CD8-positive, alpha-beta memory T cell (primary cell): ENCODE results near the gene ZNF735. TPM values are rescaled to one million over a fixed set of nuclear protein-coding genes. Genes with fewer than 3 reads are reported as not detected.
"Not testable (repeated sequence)": the region's sequence is repeated elsewhere in the genome, so short reads cannot be mapped to it uniquely, and the experiment has no call there.

ENCODE experiments used
- CTCF ChIA-PET: fragments of 350-600 bp; sonication (Branson Sonifier 250); formaldehyde crosslinking; loops from one replicate; lab custom pipeline; 2021; ENCODE audit warnings: antibody characterized with exemption; lab: Charles Lee
- POLR2A ChIA-PET: fragments of 350-600 bp; sonication (Branson Sonifier 250); formaldehyde crosslinking; loops from one replicate; lab custom pipeline; 2021; ENCODE audit warnings: antibody characterized with exemption; lab: Charles Lee
- DNase-seq, 5 donors: peaks; one replicate each; pipeline versions ENCODE4 v3.0.0 to v3.0.0-alpha.2; 2020 to 2022; ENCODE audit warnings: mixed read lengths in 1 of 5
- H3K27ac ChIP-seq: one replicate; pipeline ENCODE4 v1.7.0; 2013; ENCODE audit warnings: low read depth, mild to moderate bottlenecking, low read length, moderate library complexity
- H3K27me3 ChIP-seq: 2 replicates; pipeline ENCODE4 v1.7.0; 2013; ENCODE audit warnings: low read length, mild to moderate bottlenecking; ENCODE audit not compliant: insufficient read depth, poor library complexity, severe bottlenecking
- H3K36me3 ChIP-seq: 2 replicates; pipeline ENCODE4 v1.7.0; 2013; ENCODE audit warnings: mild to moderate bottlenecking, low read length, moderate library complexity; ENCODE audit not compliant: insufficient read depth
- H3K4me1 ChIP-seq: 2 replicates; pipeline ENCODE4 v1.7.0; 2013; ENCODE audit warnings: mild to moderate bottlenecking, low read length, moderate library complexity; ENCODE audit not compliant: insufficient read depth
- H3K4me3 ChIP-seq: 2 replicates; pipeline ENCODE4 v1.7.0; 2013; ENCODE audit warnings: mild to moderate bottlenecking, low read length
- H3K9me3 ChIP-seq: 2 replicates; pipeline ENCODE4 v1.7.0; 2013; ENCODE audit warnings: mild to moderate bottlenecking, low read length
- H3K27ac Mint-ChIP-seq, 8 donors: one replicate each; pipeline ENCODE4 v1.8.0; 2020 to 2021; ENCODE audit warnings: mixed read lengths in 8 of 8, mild to moderate bottlenecking in 6 of 8, inconsistent platforms in 3 of 8, moderate library complexity in 3 of 8
- H3K27me3 Mint-ChIP-seq, 2 donors: one replicate each; pipeline ENCODE4 v1.8.0; 2020 to 2021; ENCODE audit warnings: mixed read lengths in 2 of 2, mild to moderate bottlenecking in 1 of 2, moderate library complexity in 1 of 2
- H3K36me3 Mint-ChIP-seq, 3 donors: one replicate each; pipeline ENCODE4 v1.8.0; 2020 to 2021; ENCODE audit warnings: mixed read lengths in 3 of 3, inconsistent platforms in 1 of 3, mild to moderate bottlenecking in 1 of 3
- H3K4me1 Mint-ChIP-seq, 3 donors: one replicate each; pipeline ENCODE4 v1.8.0; 2020 to 2021; ENCODE audit warnings: mixed read lengths in 3 of 3, inconsistent platforms in 1 of 3, mild to moderate bottlenecking in 1 of 3
- H3K4me3 Mint-ChIP-seq, 7 donors: one replicate each; pipeline ENCODE4 v1.8.0; 2020 to 2021; ENCODE audit warnings: mixed read lengths in 7 of 7, mild to moderate bottlenecking in 6 of 7, moderate library complexity in 4 of 7, inconsistent platforms in 2 of 7
- H3K9me3 Mint-ChIP-seq, 5 donors: one replicate each; pipeline ENCODE4 v1.8.0; 2020 to 2022; ENCODE audit warnings: mixed read lengths in 5 of 5, mild to moderate bottlenecking in 3 of 5, moderate library complexity in 2 of 5, inconsistent platforms in 1 of 5
- polyA plus RNA-seq: library from polyadenylated mRNA; unstranded; fragments of 300-500 nt; fragmentation: Illumina TruSeq; gene quantifications from one replicate; pipeline ENCODE4 v1.2.3, GENCODE V29; 2021
- total RNA-seq, 2 experiments: library from RNA; stranded (reverse); gene quantifications; one replicate each; pipeline ENCODE4 v1.2.3, GENCODE V29; 2021

Gene ZNF735
- total RNA-seq (not detected), polyA plus RNA-seq (not detected)

DNA sequence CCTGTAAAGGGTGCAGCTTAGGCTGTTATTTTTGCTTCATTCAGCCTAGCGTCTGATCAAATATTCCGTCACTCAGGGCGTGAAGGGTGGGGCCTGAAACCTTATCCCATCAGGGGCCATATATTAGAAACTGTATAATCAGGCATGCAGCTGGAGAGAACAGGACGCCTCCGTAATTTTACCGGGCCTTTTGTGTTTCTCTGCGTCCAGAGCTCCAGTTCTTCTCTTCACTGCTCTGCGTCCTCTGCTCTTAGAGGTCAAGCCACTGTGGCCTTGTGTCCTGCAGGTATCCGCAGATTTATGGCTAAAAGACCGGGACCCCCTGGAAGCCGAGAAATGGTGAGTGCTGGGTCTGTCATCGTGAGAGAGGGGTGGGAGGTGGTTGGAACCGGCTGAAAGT lies at the start of gene ZNF735:
TSS of gene ZNF735 (plus strand) at position 301 of the 400 bp plus-strand sequence. CDS start at position 301, 0 bp downstream.
- Histone ChIP-seq H3K9me3 (no peaks in the 10 kb centered on the region), H3K4me1 (no peaks in the 10 kb centered on the region), H3K4me3 (no peak within 1 kb of the TSS), H3K36me3 (no peaks in the 10 kb centered on the region), H3K27ac (no peak within 1 kb of the TSS), H3K27me3 (no peaks in the 10 kb centered on the region)
- DNase-seq = no peak
- no peak within 1 kb of the TSS for H3K27ac Mint-ChIP-seq
- no peaks in the 10 kb centered on the region for H3K4me1 Mint-ChIP-seq
- peaks cover 7 to 20% (median 10%) of the 10 kb centered on the region in 5 donors for H3K9me3 Mint-ChIP-seq
- POLR2A ChIA-PET = no interaction called here
- peak within 1 kb of the TSS in 1 of 7 donors; percentile 0 for H3K4me3 Mint-ChIP-seq
- H3K36me3 Mint-ChIP-seq = no peaks in the 10 kb centered on the region
- CTCF ChIA-PET = no interaction called here
- H3K27me3 Mint-ChIP-seq = no peaks in the 10 kb centered on the region

DNA sequence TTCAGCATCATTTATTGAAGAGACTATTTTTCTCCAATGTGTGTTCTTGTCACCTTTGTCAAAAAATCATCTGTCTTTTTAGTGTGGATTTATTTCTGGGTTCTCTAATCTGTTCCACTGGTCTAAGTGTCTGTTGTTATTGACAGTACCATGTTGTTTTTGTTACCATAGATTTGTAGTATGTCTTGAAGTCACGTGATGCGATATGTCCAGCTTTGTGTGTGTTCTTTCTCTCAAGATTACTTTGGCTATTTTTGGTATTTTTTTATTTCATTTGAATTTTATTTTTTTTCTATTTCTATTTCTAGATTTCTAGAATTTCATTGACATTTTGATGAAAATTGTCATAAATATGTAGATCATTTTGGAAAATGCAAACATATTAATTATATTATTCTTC lies 36.0 kb upstream of the ZNF735 start:
- H3K36me3 Mint-ChIP-seq, H3K36me3 ChIP-seq, DNase-seq, CTCF ChIA-PET, H3K4me3 ChIP-seq, H3K27me3 ChIP-seq, H3K4me1 Mint-ChIP-seq, H3K27ac Mint-ChIP-seq, POLR2A ChIA-PET, H3K9me3 ChIP-seq, H3K4me1 ChIP-seq, H3K27ac ChIP-seq, H3K27me3 Mint-ChIP-seq, H3K4me3 Mint-ChIP-seq: not testable (repeated sequence)
- H3K9me3 Mint-ChIP-seq = peaks cover 3 to 25% (median 6%) of the 10 kb centered on the region in 5 donors

DNA sequence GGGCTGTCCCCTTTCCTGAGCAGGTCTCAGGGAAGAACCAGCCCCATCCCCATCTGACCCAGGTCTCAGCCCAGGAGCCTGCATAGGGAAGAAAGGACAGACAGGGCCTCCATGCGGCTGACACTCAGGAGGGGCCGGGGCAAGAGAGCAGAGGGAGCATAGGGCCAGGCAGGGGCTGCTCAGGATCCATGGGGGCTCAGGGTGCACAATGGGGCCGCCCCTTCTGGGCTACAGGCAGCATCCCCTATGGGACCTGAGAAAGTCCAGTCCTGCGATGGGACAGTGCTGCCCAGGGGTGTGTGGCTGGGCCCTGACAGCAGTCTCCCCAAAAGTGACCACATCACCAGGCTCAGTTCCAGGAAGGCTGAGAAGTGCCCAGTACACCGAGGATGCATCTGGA lies 32.7 kb upstream of the ZNF735 start:
- POLR2A ChIA-PET = no interaction called here
- no peak overlapping the region for H3K27ac ChIP-seq
- Mint-ChIP-seq H3K4me1 (no peaks in the 10 kb centered on the region), H3K27ac (no peak overlapping the region), H3K4me3 (no peak overlapping the region), H3K27me3 (peaks cover 0 to 7% of the 10 kb centered on the region in 2 donors), H3K9me3 (peaks cover 3 to 20% (median 6%) of the 10 kb centered on the region in 5 donors), H3K36me3 (no peaks in the 10 kb centered on the region)
- CTCF ChIA-PET = no interaction called here
- DNase-seq = no peak
- H3K4me1 ChIP-seq = no peaks in the 10 kb centered on the region
- H3K4me3 ChIP-seq = no peak overlapping the region
- no peaks in the 10 kb centered on the region for H3K27me3 ChIP-seq
- no peaks in the 10 kb centered on the region for H3K36me3 ChIP-seq
- no peaks in the 10 kb centered on the region for H3K9me3 ChIP-seq

DNA sequence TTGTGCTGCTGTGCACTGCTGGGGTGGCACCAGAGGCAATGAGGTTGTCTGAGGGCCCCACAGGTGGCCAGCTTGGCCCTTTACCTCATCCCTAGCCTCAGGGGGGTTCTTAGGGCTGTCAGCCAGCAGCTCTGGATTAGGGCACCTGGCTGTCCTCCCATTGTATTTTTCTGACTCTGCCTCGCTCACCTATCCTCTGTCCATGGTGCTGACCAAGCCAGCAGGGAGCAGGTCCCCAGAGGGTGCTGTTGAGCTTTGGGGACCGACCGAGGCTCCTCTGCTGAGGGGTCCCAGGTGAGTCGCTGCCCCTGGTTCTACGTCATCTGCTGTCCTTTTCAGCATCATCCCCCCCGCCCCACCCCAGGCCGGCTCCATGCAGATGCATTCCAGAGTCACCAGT lies 32.1 kb upstream of the ZNF735 start:
- H3K27ac Mint-ChIP-seq = no peak overlapping the region
- Histone ChIP-seq H3K9me3 (no peaks in the 10 kb centered on the region), H3K27me3 (no peaks in the 10 kb centered on the region), H3K4me1 (no peaks in the 10 kb centered on the region), H3K36me3 (no peaks in the 10 kb centered on the region), H3K27ac (no peak overlapping the region), H3K4me3 (no peak overlapping the region)
- no peak for DNase-seq
- H3K4me1 Mint-ChIP-seq = no peaks in the 10 kb centered on the region
- peaks cover under 1 to 7% of the 10 kb centered on the region in 2 donors for H3K27me3 Mint-ChIP-seq
- H3K4me3 Mint-ChIP-seq = no peak overlapping the region
- H3K36me3 Mint-ChIP-seq = no peaks in the 10 kb centered on the region
- H3K9me3 Mint-ChIP-seq = peaks cover 0 to 17% (median 6%) of the 10 kb centered on the region in 5 donors
- POLR2A ChIA-PET = no interaction called here
- CTCF ChIA-PET = no interaction called here

DNA sequence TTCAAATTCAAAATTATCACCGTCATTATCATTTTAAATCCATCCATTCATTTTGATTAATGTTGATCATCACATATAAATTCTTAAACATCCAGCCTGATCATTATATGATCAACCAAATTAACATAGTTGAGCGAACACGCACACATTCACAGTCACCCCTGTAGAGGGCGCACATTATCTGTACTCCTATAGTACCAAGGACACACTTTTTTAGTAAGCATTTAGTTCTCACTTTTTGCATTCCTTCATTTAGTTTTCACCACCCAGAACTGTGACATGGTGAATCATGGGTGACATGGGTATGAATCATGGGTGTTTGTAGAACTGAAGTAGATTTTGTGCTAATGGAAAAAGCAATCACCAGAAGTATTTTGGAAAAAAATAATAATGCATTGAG lies 26.0 kb upstream of the ZNF735 start:
- Histone ChIP-seq H3K36me3 (no peaks in the 10 kb centered on the region), H3K9me3 (no peaks in the 10 kb centered on the region), H3K27me3 (no peaks in the 10 kb centered on the region), H3K4me1 (no peaks in the 10 kb centered on the region), H3K4me3 (no peak overlapping the region), H3K27ac (no peak overlapping the region)
- no peak overlapping the region for H3K27ac Mint-ChIP-seq
- POLR2A ChIA-PET = no interaction called here
- DNase-seq = no peak
- no peaks in the 10 kb centered on the region for H3K36me3 Mint-ChIP-seq
- no peak overlapping the region for H3K4me3 Mint-ChIP-seq
- H3K9me3 Mint-ChIP-seq = peaks cover 0 to 6% (median 3%) of the 10 kb centered on the region in 5 donors
- H3K27me3 Mint-ChIP-seq = peaks cover 0 to 12% of the 10 kb centered on the region in 2 donors
- CTCF ChIA-PET = no interaction called here
- no peaks in the 10 kb centered on the region for H3K4me1 Mint-ChIP-seq

DNA sequence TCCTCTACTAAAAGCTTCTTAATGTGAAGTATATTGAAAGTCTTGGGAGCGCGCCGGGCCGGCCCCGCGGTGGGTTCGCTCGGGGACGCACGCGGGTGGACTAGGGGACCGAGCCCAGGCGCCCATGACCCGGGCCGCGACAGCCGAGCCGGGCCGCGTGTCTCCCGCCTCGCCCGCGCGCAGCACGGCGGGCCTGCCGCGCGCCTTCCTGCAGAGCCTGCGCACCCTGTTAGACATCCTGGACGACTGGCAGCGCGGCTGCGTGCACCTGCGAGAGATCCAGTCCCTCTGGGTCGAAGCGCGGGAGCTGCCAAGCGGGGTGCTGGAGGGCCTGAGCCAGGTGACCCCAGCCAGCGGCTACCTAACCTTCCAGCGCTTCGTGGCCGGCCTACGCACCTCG lies 25.4 kb upstream of the ZNF735 start:
- no peak for DNase-seq
- Histone ChIP-seq H3K36me3 (no peaks in the 10 kb centered on the region), H3K4me3 (no peak overlapping the region), H3K27ac (no peak overlapping the region), H3K4me1 (no peaks in the 10 kb centered on the region), H3K27me3 (no peaks in the 10 kb centered on the region), H3K9me3 (no peaks in the 10 kb centered on the region)
- Mint-ChIP-seq H3K9me3 (peaks cover 0 to 6% (median 3%) of the 10 kb centered on the region in 5 donors), H3K27me3 (peaks cover 0 to 12% of the 10 kb centered on the region in 2 donors), H3K4me3 (no peak overlapping the region), H3K36me3 (no peaks in the 10 kb centered on the region), H3K27ac (no peak overlapping the region), H3K4me1 (no peaks in the 10 kb centered on the region)
- ChIA-PET CTCF (interaction anchor here (1.3 kb wide), 1 partner anchor 11 kb away, joined by 4 read pairs; no protein-coding TSS in a partner anchor), POLR2A (no interaction called here)

DNA sequence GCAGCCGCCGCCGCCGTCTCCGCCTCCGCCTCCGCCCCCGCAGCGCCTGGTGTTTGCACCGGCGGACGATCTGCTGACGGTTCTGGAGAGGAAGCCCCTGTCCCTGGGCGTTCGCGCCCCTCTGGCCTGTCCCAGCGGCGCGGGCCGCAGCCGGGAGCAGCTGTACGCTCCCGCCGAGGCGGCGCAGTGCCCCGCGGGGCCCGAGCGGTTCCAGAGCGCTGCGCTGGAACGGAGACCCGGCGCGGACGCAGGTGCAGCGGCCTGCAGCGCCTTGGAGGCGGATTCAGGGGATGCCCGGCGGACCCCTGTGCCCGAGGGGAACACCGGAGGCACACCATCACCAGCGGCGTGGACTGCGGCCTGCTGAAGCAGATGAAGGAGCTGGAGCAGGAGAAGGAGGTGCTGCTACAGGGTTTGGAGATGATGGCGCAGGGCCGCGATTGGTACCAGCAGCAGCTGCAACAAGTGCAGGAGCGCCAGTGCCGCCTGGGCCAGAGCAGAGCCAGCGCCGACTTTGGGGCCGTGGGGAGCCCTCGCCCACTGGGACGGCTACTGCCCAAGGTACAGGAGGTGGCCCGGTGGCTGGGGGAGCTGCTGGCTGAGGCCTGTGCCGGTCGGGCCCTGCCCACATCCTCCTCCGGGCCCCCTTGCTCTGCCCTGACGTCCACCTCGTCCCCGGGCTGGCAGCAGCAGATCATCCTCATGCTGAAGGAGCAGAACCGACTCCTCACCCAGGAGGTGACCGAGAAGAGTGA lies 24.8 kb upstream of the ZNF735 start:
- Histone ChIP-seq H3K27ac (no peak overlapping the region), H3K36me3 (no peaks in the 10 kb centered on the region), H3K27me3 (no peaks in the 10 kb centered on the region), H3K4me3 (no peak overlapping the region), H3K9me3 (no peaks in the 10 kb centered on the region), H3K4me1 (no peaks in the 10 kb centered on the region)
- peaks cover 0 to 10% (median 5%) of the 10 kb centered on the region in 5 donors for H3K9me3 Mint-ChIP-seq
- CTCF ChIA-PET = interaction anchor here (1.3 to 1.9 kb wide), 5 partner anchors 11 to 448 kb away, joined by 4 to 19 read pairs (median 7); no protein-coding TSS in a partner anchor
- DNase-seq = no peak
- peaks cover 0 to 12% of the 10 kb centered on the region in 2 donors for H3K27me3 Mint-ChIP-seq
- no peak overlapping the region for H3K27ac Mint-ChIP-seq
- H3K4me3 Mint-ChIP-seq = no peak overlapping the region
- H3K36me3 Mint-ChIP-seq = no peaks in the 10 kb centered on the region
- no peaks in the 10 kb centered on the region for H3K4me1 Mint-ChIP-seq
- POLR2A ChIA-PET = no interaction called here

DNA sequence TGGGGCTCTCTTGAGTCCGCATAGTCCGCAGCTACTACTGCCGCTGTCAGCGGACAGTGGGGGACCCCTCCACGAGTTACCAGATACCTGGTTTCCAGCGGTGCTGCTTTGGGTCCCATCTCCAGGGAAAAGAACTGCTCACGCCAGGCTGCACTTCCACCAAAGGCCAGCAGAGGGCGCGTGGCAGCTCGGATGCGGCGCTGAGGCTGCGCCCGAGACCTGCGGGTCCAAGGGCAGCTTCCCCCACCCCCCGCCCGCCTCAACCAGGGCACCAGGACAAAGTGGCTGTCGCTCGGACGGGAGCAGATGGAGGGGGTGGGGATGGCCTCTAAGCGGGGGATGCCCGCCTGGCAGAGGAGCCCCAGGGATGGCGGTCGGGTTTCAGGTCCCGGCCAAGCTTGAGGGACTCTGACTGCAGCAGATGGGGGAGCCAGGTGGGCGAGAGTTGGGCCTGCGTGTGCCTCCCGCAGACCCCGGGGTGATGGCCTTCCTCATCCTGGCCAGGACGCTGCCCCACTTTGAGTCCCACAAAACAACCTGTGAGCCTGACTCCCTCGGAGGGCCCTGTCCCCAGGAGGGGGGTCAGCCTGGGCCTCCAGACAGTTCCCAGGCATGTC lies 23.8 kb upstream of the ZNF735 start:
- H3K4me1 Mint-ChIP-seq = no peaks in the 10 kb centered on the region
- Histone ChIP-seq H3K36me3 (no peaks in the 10 kb centered on the region), H3K27ac (no peak overlapping the region), H3K27me3 (no peaks in the 10 kb centered on the region), H3K4me1 (no peaks in the 10 kb centered on the region), H3K4me3 (no peak overlapping the region), H3K9me3 (no peaks in the 10 kb centered on the region)
- DNase-seq = peak in 4 of 5 donors; percentile 16 to 59 (median 29)
- no peak overlapping the region for H3K4me3 Mint-ChIP-seq
- peaks cover 0 to 11% (median 5%) of the 10 kb centered on the region in 5 donors for H3K9me3 Mint-ChIP-seq
- H3K27me3 Mint-ChIP-seq = peaks cover 2 to 12% of the 10 kb centered on the region in 2 donors
- CTCF ChIA-PET = interaction anchor here (0.9 to 1.9 kb wide), 6 partner anchors 10 to 447 kb away, joined by 4 to 19 read pairs (median 6); no protein-coding TSS in a partner anchor
- H3K36me3 Mint-ChIP-seq = no peaks in the 10 kb centered on the region
- POLR2A ChIA-PET = no interaction called here
- no peak overlapping the region for H3K27ac Mint-ChIP-seq
